ENCODE results near the gene GTF3C6. TPM values are rescaled to one million over a fixed set of nuclear protein-coding genes. Genes with fewer than 3 reads are reported as not detected.

Gene GTF3C6
- total and polyA plus RNA-seq, 11 donors: 55.4 to 154 (median 104) TPM

- intact Hi-C loops (cut with DNase I): loop anchor here in 4 of 10 donors (2.0 to 5.0 kb wide), 4 partner anchors 132 to 417 kb away; no protein-coding TSS in a partner anchor
These were observed 13.8 kb upstream of the GTF3C6 start for GRCh38 chr6:110944681-110945151.

GRCh38 chr6:110946498-110946897 lies 12.0 kb upstream of the GTF3C6 start:
- no peaks in the 10 kb centered on the region for H3K36me3 ChIP-seq
- TF ChIP-seq CTCF (IDR thresholded peaks at IDR 0.05): no peak
- TF ChIP-seq POLR2A (IDR thresholded peaks at IDR 0.05): no peak
- no peaks in the 10 kb centered on the region for H3K9me3 ChIP-seq
- no peak overlapping the region for H3K4me3 ChIP-seq
- WGBS, 4 donors: 85 to 94% (median 94%) methylated on average over 2 of the region's 2 CpGs
- H3K4me1 ChIP-seq: peaks cover 0 to 20% (median 0%) of the 10 kb centered on the region in 12 donors
- intact Hi-C loops (cut with DNase I): loop anchor here in 4 of 10 donors (5.0 kb wide), 3 partner anchors 134 to 419 kb away; no protein-coding TSS in a partner anchor
- no peak for DNase-seq
- H3K27me3 ChIP-seq: no peaks in the 10 kb centered on the region
- ATAC-seq: no peak
- H3K27ac ChIP-seq: no peak overlapping the region

More at GRCh38 chr6:110944681-110945151, 13.8 kb upstream of the GTF3C6 start:
- Histone ChIP-seq H3K4me1 (peaks cover 0 to 18% (median 0%) of the 10 kb centered on the region in 12 donors), H3K27ac (no peak overlapping the region), H3K36me3 (no peaks in the 10 kb centered on the region), H3K9me3 (no peaks in the 10 kb centered on the region), H3K27me3 (no peaks in the 10 kb centered on the region), H3K4me3 (no peak overlapping the region)
- ATAC-seq (peak in 2 of 4 donors; percentile 49 to 55), DNase-seq (no peak)
- 90 to 100% (median 97%) methylated on average over 1 of the region's 1 CpG for WGBS, 4 donors
- TF ChIP-seq POLR2A (IDR thresholded peaks at IDR 0.05) (no peak), CTCF (IDR thresholded peaks at IDR 0.05) (no peak)

GRCh38 chr6:110949679-110950285 lies 8.7 kb upstream of the GTF3C6 start:
- Histone ChIP-seq H3K4me1 (peaks cover 0 to 13% (median 0%) of the 10 kb centered on the region in 12 donors), H3K27me3 (no peaks in the 10 kb centered on the region), H3K27ac (no peak overlapping the region), H3K4me3 (no peak overlapping the region), H3K9me3 (no peaks in the 10 kb centered on the region), H3K36me3 (no peaks in the 10 kb centered on the region)
- DNase-seq (no peak), ATAC-seq (no peak)
- TF ChIP-seq POLR2A (IDR thresholded peaks at IDR 0.05) (no peak), CTCF (IDR thresholded peaks at IDR 0.05) (peak; percentile 36 to 67 (median 53))
- 45 to 56% (median 55%) methylated on average over 8 of the region's 8 CpGs for WGBS, 4 donors
- intact Hi-C loops (cut with DNase I): loop anchor here (1.0 to 10.0 kb wide), 11 partner anchors 65 to 422 kb away; partner anchors contain the start of genes CDK19 (in 3 of the 10) and AMD1 (in 1 of the 10)

- intact Hi-C loops (cut with DNase I): loop anchor here in 9 of 10 donors (2.0 to 10.0 kb wide), 7 partner anchors 66 to 422 kb away; partner anchors contain the start of genes CDK19 (in 3 of the 9) and AMD1 (in 1 of the 9)
- no peaks in the 10 kb centered on the region for H3K9me3 ChIP-seq
These were observed 8.1 kb upstream of the GTF3C6 start for GRCh38 chr6:110950440-110950839.

More at GRCh38 chr6:110950440-110950839, 8.1 kb upstream of the GTF3C6 start:
- Histone ChIP-seq H3K4me1 (peaks cover 0 to 7% (median 0%) of the 10 kb centered on the region in 12 donors), H3K27me3 (no peaks in the 10 kb centered on the region), H3K27ac (no peak overlapping the region), H3K36me3 (no peaks in the 10 kb centered on the region), H3K4me3 (no peak overlapping the region)
- ATAC-seq (no peak), DNase-seq (no peak)
- TF ChIP-seq CTCF (IDR thresholded peaks at IDR 0.05) (no peak), POLR2A (IDR thresholded peaks at IDR 0.05) (no peak)

Measured in heart left ventricle (tissue), 16 donors.